ENCODE data around the gene CYYR1.
"Not testable (repeated sequence)": the region's sequence is repeated elsewhere in the genome, so short reads cannot be mapped to it uniquely, and the experiment has no call there.

CYYR1 gene

DNA sequence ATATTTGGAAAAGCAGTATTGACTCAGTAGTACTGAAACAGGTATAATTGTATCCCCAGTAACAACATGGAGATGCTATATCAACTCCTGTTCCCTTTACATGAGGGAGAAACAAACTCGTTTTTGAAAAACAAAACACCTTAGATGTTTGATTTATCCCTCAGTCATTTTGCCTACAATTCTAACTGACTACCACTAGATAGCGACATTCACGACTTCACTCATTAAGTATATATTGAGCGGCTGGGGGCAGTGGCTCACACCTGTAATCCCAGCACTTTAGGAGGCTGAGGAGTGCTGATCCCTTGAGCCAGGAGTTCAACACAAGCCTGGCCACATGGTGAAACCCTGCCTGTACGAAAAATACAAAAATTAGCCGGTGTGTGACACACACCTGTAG, 83.3 kb downstream of the CYYR1 start:
- no peak overlapping the region for H3K9ac ChIP-seq (ENCODE audit: low read length)
- H3K9me3 ChIP-seq (ENCODE audit: control insufficient read depth, low read length) = no peaks in the 10 kb centered on the region
- H3K27me3 ChIP-seq (replicated peaks; ENCODE audit: control insufficient read depth, insufficient read depth, low read length) = no peaks in the 10 kb centered on the region
- no peak overlapping the region for H3K4me3 ChIP-seq (ENCODE audit: low read length)
- DNase-seq (ENCODE audit: low read depth) = no peak
- peaks cover 2% of the 10 kb centered on the region for H3K4me1 ChIP-seq (ENCODE audit: control insufficient read depth, insufficient read depth, low read length)
- H3K36me3 ChIP-seq (ENCODE audit: control insufficient read depth, insufficient read depth, low read length, severe bottlenecking) = no peaks in the 10 kb centered on the region

DNA sequence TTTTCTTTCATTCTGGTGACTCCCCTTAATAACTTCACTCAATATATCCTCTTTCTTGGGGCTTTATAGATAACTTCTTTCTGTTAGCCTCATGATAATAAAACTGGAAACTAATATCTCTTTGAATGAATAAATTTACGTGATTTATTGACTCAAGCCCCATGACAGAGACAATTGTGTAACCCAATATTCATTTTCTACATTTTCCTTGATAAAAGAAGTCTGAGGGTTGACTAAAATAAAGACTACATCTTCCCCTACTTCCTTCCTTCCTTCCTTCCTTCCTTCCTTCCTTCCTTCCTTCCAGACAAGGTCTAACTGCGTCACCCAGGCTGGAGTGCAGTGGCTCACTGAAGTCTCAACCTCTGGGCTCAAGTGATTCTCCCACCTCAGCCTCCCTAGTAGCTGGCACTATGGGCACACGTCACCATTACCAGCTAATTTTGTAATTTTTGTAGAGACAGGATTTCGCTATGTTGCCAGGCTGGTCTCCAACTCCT, 85.1 kb downstream of the CYYR1 start:
- no peak overlapping the region for H3K4me3 ChIP-seq (ENCODE audit: low read length)
- no peaks in the 10 kb centered on the region for H3K9me3 ChIP-seq (ENCODE audit: control insufficient read depth, low read length)
- no peak overlapping the region for H3K9ac ChIP-seq (ENCODE audit: low read length)

DNA sequence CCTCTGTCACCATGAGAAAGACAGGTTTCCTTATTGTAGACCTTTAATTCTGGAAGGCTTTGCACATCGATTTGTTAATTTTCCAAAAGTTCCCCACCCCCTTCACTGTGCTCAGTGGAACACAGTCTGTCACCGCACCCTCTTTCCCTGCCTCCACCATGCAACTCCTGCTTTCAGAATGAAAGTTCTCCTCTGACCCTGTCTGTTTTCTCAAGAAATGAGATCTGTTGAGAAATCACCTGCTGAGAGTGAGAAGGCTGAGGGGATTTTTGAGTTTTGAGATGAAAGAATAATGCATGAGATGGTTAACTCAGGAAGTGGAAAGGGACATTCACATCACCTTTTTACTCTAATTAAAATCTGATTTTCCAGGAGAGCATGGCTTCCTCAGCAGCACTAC, 99.6 kb downstream of the CYYR1 start:
- Histone ChIP-seq H3K27me3 (replicated peaks; ENCODE audit: control insufficient read depth, insufficient read depth, low read length) (no peaks in the 10 kb centered on the region), H3K4me3 (ENCODE audit: low read length) (no peak overlapping the region), H3K36me3 (ENCODE audit: control insufficient read depth, insufficient read depth, low read length, severe bottlenecking) (no peaks in the 10 kb centered on the region), H3K9me3 (ENCODE audit: control insufficient read depth, low read length) (no peaks in the 10 kb centered on the region), H3K9ac (ENCODE audit: low read length) (no peak overlapping the region), H3K4me1 (ENCODE audit: control insufficient read depth, insufficient read depth, low read length) (peaks cover 22% of the 10 kb centered on the region)
- no peak for DNase-seq (ENCODE audit: low read depth)

More for the DNA sequence above, 85.1 kb downstream of the CYYR1 start:
- Histone ChIP-seq H3K36me3 (ENCODE audit: control insufficient read depth, insufficient read depth, low read length, severe bottlenecking) (no peaks in the 10 kb centered on the region), H3K4me1 (ENCODE audit: control insufficient read depth, insufficient read depth, low read length) (peaks cover 2% of the 10 kb centered on the region), H3K27me3 (replicated peaks; ENCODE audit: control insufficient read depth, insufficient read depth, low read length) (no peaks in the 10 kb centered on the region)
- DNase-seq (ENCODE audit: low read depth) = no peak

DNA sequence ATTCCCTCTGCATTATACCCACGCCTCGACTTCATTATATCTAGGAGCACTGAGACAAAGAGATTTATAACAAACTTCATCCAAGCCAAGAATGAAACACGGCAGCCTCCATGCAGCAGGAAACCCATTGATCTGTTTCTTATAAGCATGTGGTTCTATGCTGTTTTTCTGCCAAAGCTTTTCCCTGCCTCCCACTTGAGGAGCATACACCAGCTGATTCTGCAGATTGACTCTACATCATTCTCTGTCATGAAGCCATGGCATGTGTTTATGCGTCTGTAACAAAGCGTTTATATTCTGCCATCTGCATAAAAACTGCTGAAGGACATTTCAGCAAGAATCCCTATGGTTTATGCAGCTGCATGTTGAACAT, 102.0 kb downstream of the CYYR1 start:
- Histone ChIP-seq H3K9ac (ENCODE audit: low read length) (no peak overlapping the region), H3K4me3 (ENCODE audit: low read length) (peak overlapping the region; percentile 23)

DNA sequence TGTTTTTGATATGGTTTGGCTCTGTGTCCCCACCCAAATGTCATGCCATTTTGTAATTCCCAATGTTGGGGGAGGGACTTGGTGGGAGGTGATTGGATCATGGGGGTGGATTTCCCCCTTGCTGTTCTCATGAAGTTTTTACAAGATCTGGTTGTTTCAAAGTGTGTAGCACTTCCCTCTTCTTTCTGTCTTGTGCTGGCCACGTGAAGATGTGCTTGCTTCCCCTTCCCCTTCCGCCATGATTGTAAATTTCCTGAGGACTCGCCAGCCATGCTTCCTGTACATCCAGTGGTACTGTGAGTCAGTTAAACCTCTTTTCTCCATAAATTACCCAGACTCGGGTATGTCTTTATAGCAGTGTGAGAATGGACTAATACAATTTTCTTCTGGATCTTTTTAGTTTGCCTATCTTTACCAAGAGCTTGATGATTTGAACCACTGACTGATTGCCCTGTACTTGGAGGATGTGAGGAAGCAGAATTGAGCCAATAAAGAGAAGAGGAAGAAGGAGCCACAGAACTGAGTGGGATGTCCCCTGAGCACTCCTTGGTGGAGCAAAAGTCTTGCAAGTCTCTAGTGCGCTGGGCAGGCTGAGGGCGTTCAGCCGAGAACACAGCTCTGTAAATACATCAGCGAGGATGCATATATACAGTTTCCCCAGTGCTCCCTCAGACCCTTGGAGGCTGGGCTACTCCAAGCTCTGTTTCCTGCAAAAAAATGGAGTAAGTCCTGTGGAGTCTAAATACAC, 102.6 kb downstream of the CYYR1 start:
- no peak for DNase-seq (ENCODE audit: low read depth)
- peaks cover 22% of the 10 kb centered on the region for H3K4me1 ChIP-seq (ENCODE audit: control insufficient read depth, insufficient read depth, low read length)
- H3K9ac ChIP-seq (ENCODE audit: low read length) = no peak overlapping the region
- H3K36me3 ChIP-seq (ENCODE audit: control insufficient read depth, insufficient read depth, low read length, severe bottlenecking) = no peaks in the 10 kb centered on the region
- no peaks in the 10 kb centered on the region for H3K27me3 ChIP-seq (replicated peaks; ENCODE audit: control insufficient read depth, insufficient read depth, low read length)
- peak overlapping the region; percentile 23 for H3K4me3 ChIP-seq (ENCODE audit: low read length)
- no peaks in the 10 kb centered on the region for H3K9me3 ChIP-seq (ENCODE audit: control insufficient read depth, low read length)

More for the DNA sequence above, 102.0 kb downstream of the CYYR1 start:
- Histone ChIP-seq H3K4me1 (ENCODE audit: control insufficient read depth, insufficient read depth, low read length) (peaks cover 22% of the 10 kb centered on the region), H3K36me3 (ENCODE audit: control insufficient read depth, insufficient read depth, low read length, severe bottlenecking) (no peaks in the 10 kb centered on the region), H3K9me3 (ENCODE audit: control insufficient read depth, low read length) (no peaks in the 10 kb centered on the region), H3K27me3 (replicated peaks; ENCODE audit: control insufficient read depth, insufficient read depth, low read length) (no peaks in the 10 kb centered on the region)
- no peak for DNase-seq (ENCODE audit: low read depth)

DNA sequence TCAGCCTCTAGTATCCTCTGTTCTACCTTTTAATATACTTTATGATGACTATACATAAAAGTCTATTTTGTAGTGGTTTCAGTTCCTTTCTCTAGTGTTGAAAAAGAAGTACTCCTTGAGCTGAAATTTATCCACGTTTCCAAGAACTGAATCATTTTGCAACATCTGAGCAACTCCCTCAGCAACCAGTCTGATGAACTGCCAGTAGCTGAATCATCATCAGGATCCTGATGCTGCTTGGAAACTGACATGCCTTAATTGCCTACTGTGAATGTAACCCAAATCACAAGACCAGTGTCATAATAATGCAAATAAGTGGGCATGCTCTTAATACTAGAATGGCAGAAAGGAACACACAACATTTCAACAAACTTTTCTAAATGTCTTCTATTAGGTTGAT, 103.3 kb downstream of the CYYR1 start:
- no peak overlapping the region for H3K4me3 ChIP-seq (ENCODE audit: low read length)
- peaks cover 22% of the 10 kb centered on the region for H3K4me1 ChIP-seq (ENCODE audit: control insufficient read depth, insufficient read depth, low read length)
- no peaks in the 10 kb centered on the region for H3K36me3 ChIP-seq (ENCODE audit: control insufficient read depth, insufficient read depth, low read length, severe bottlenecking)
- H3K27me3 ChIP-seq (replicated peaks; ENCODE audit: control insufficient read depth, insufficient read depth, low read length) = no peaks in the 10 kb centered on the region
- no peaks in the 10 kb centered on the region for H3K9me3 ChIP-seq (ENCODE audit: control insufficient read depth, low read length)
- DNase-seq (ENCODE audit: low read depth) = peak; percentile 88
- peak overlapping the region; percentile 39 for H3K9ac ChIP-seq (ENCODE audit: low read length)

DNA sequence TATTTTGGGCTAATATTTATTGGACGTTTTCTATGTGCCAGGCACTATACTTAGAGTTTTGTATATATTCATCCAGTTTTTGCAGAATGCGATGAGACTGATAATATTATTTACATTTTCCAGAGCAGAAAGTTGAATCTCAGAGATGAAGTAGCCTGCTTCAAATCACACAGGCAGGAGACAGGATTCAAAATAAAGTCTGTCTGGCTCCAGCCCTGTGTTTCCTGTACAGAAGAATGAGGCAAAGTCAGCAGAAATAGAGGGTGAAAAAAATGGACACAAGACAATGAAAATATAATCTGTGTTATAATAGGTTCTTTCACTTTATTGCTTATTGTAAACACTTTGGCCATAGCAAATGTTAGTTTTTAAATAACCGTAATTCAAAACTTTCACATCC, 107.2 kb downstream of the CYYR1 start:
- Histone ChIP-seq H3K4me3 (ENCODE audit: low read length) (no peak overlapping the region), H3K4me1 (ENCODE audit: control insufficient read depth, insufficient read depth, low read length) (peaks cover 27% of the 10 kb centered on the region), H3K9ac (ENCODE audit: low read length) (no peak overlapping the region), H3K27me3 (replicated peaks; ENCODE audit: control insufficient read depth, insufficient read depth, low read length) (no peaks in the 10 kb centered on the region), H3K36me3 (ENCODE audit: control insufficient read depth, insufficient read depth, low read length, severe bottlenecking) (no peaks in the 10 kb centered on the region), H3K9me3 (ENCODE audit: control insufficient read depth, low read length) (no peaks in the 10 kb centered on the region)
- DNase-seq (ENCODE audit: low read depth) = no peak

DNA sequence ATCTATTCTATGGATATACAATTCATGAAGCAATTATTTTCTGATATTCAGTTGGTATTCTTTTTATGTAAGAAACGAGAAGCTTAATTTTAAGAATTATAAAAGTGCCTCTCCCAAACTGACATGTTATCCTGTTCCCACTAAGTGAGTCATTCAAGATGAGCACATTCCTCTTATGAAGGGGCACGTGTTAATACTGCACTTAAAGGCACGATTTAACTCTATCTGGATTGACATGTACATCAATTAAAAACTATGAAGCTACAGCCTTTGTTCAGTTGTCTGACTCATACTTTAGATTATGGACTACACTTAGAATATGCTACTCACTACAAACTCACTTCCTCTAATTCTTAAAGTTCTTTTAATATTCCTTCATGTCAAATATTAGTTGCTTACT, 111.6 kb downstream of the CYYR1 start:
- Histone ChIP-seq H3K9ac (ENCODE audit: low read length) (no peak overlapping the region), H3K9me3 (ENCODE audit: control insufficient read depth, low read length) (no peaks in the 10 kb centered on the region), H3K4me1 (ENCODE audit: control insufficient read depth, insufficient read depth, low read length) (peaks cover 16% of the 10 kb centered on the region), H3K36me3 (ENCODE audit: control insufficient read depth, insufficient read depth, low read length, severe bottlenecking) (no peaks in the 10 kb centered on the region), H3K4me3 (ENCODE audit: low read length) (no peak overlapping the region), H3K27me3 (replicated peaks; ENCODE audit: control insufficient read depth, insufficient read depth, low read length) (no peaks in the 10 kb centered on the region)
- DNase-seq (ENCODE audit: low read depth) = no peak

DNA sequence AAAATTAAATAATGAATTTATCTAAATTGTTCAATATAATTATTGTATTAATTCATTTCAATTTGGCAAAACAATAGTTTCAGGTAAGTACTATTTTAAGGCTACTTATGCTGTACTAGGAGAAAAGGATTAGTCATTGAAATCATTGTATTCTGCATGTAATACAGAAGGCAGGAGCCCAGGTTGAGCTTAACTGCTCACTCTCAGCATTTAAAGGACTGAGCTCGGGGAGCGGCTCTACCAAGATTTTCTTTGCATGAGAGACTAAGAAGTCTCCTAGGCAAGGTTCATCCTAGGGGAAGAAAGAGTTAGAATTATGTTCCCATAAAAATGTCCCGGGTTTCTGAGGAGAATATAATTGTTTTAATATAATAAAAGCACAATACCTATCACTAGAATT, 112.5 kb downstream of the CYYR1 start:
- H3K27me3 ChIP-seq (replicated peaks; ENCODE audit: control insufficient read depth, insufficient read depth, low read length) = no peaks in the 10 kb centered on the region
- no peak for DNase-seq (ENCODE audit: low read depth)
- peaks cover 16% of the 10 kb centered on the region for H3K4me1 ChIP-seq (ENCODE audit: control insufficient read depth, insufficient read depth, low read length)
- H3K9me3 ChIP-seq (ENCODE audit: control insufficient read depth, low read length) = no peaks in the 10 kb centered on the region
- no peaks in the 10 kb centered on the region for H3K36me3 ChIP-seq (ENCODE audit: control insufficient read depth, insufficient read depth, low read length, severe bottlenecking)
- no peak overlapping the region for H3K4me3 ChIP-seq (ENCODE audit: low read length)
- no peak overlapping the region for H3K9ac ChIP-seq (ENCODE audit: low read length)

DNA sequence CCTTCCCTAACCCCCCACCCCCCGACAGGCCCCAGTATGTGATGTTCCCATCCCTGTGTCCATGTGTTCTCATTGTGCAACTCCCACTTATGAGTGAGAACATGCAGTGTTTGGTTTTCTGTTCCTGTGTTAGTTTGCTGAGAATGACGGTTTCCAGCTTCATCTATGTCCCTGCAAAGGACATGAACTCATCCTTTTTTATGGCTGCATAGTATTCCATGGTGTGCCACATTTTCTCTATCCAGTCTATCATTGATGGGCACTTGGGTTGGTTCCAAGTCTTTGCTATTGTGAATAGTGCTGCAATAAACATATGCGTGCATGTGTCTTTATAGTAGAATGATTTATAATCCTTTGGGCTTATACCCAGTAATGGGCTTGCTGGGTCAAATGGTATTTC, 114.2 kb downstream of the CYYR1 start:
- peaks cover 16% of the 10 kb centered on the region for H3K4me1 ChIP-seq (ENCODE audit: control insufficient read depth, insufficient read depth, low read length)
- not testable (repeated sequence) for H3K4me3 ChIP-seq (ENCODE audit: low read length); H3K9ac ChIP-seq (ENCODE audit: low read length); DNase-seq (ENCODE audit: low read depth); H3K9me3 ChIP-seq (ENCODE audit: control insufficient read depth, low read length); H3K27me3 ChIP-seq (replicated peaks; ENCODE audit: control insufficient read depth, insufficient read depth, low read length); H3K36me3 ChIP-seq (ENCODE audit: control insufficient read depth, insufficient read depth, low read length, severe bottlenecking)

DNA sequence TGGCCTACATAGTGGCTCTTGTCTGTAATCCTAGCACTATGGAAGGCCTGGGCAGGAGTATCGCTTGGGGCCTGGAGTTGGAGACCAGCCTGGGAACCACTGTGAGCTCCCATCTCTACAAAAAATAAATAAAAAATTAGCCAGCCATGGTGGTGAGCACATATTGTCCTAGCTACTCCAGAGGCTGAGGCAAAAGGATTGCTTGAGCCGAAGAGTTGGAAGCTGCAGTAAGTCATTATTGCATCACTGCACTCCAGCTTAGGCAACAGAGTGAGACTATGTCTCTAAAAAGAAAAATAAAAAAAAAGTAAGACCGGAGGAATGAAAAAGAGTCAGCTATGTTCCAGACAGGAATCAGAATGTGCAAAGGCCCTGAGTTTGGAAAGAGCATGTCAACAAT, 115.3 kb downstream of the CYYR1 start:
- H3K4me1 ChIP-seq (ENCODE audit: control insufficient read depth, insufficient read depth, low read length) = peaks cover 16% of the 10 kb centered on the region
- peak overlapping the region; percentile 33 for H3K9ac ChIP-seq (ENCODE audit: low read length)
- no peaks in the 10 kb centered on the region for H3K27me3 ChIP-seq (replicated peaks; ENCODE audit: control insufficient read depth, insufficient read depth, low read length)
- no peaks in the 10 kb centered on the region for H3K36me3 ChIP-seq (ENCODE audit: control insufficient read depth, insufficient read depth, low read length, severe bottlenecking)
- no peaks in the 10 kb centered on the region for H3K9me3 ChIP-seq (ENCODE audit: control insufficient read depth, low read length)
- H3K4me3 ChIP-seq (ENCODE audit: low read length) = no peak overlapping the region
- peak; percentile 38 for DNase-seq (ENCODE audit: low read depth)

DNA sequence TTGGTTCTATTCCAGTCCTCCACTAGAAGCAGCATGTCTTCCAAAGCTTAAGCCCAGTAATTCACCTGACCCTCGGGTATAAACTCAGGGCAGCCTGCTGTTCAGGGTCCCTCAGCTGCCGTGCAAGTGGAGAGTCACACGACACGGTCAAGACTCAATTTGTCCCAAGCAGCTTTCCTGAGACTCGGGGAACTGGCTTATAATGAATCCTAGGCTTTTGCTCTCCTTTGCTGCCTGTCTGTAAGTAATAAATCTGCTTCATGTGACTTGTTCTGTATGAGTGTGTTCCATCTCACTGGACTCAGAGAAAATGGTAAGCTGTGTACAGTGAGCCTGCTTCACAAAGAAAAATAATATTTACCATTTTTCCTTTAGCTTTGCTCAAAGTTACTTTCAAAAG, 119.8 kb downstream of the CYYR1 start:
- H3K27me3 ChIP-seq (replicated peaks; ENCODE audit: control insufficient read depth, insufficient read depth, low read length) = no peaks in the 10 kb centered on the region
- H3K4me1 ChIP-seq (ENCODE audit: control insufficient read depth, insufficient read depth, low read length) = peaks cover 18% of the 10 kb centered on the region
- DNase-seq (ENCODE audit: low read depth) = no peak
- H3K4me3 ChIP-seq (ENCODE audit: low read length) = no peak overlapping the region
- H3K36me3 ChIP-seq (ENCODE audit: control insufficient read depth, insufficient read depth, low read length, severe bottlenecking) = no peaks in the 10 kb centered on the region
- no peak overlapping the region for H3K9ac ChIP-seq (ENCODE audit: low read length)
- no peaks in the 10 kb centered on the region for H3K9me3 ChIP-seq (ENCODE audit: control insufficient read depth, low read length)
